RWPE2 (cell line): ENCODE data around the gene KRT9.
"Not testable (repeated sequence)": the region's sequence is repeated elsewhere in the genome, so short reads cannot be mapped to it uniquely, and the experiment has no call there.

Experiments used
- ATAC-seq: fragments of 200-7000 bp; cut with Tn5 transposase; 3 replicates; pipeline ENCODE4 v1.9.1; 2021; ENCODE audit warnings: low read depth
- DNase-seq: peaks from one replicate; pipeline ENCODE4 v3.0.0-alpha.2; 2020; ENCODE audit warnings: low spot score
- H3K27ac ChIP-seq: fragments of 450-650 bp; 2 replicates; pipeline ENCODE4 v1.5.1; 2017; ENCODE audit warnings: mild to moderate bottlenecking; ENCODE audit not compliant: poor library complexity, severe bottlenecking
- H3K27me3 ChIP-seq: fragments of 250-450 bp; sonication (Bioruptor Pico); 2 replicates; pipeline ENCODE4 v1.5.1; 2021; ENCODE audit warnings: mild to moderate bottlenecking, moderate library complexity; ENCODE audit not compliant: insufficient read depth, poor library complexity, severe bottlenecking
- H3K36me3 ChIP-seq: fragments of 250-450 bp; sonication (Bioruptor Pico); 2 replicates; pipeline ENCODE4 v1.5.1; 2020; ENCODE audit warnings: low read depth, mild to moderate bottlenecking, moderate library complexity
- H3K4me1 ChIP-seq: fragments of 250-450 bp; sonication (Bioruptor Pico); 2 replicates; pipeline ENCODE4 v1.5.1; 2021; ENCODE audit warnings: mild to moderate bottlenecking, moderate library complexity; ENCODE audit not compliant: insufficient read depth, poor library complexity, severe bottlenecking
- H3K4me3 ChIP-seq: fragments of 250-450 bp; sonication (Bioruptor Pico); 2 replicates; pipeline ENCODE4 v1.5.1; 2021; ENCODE audit warnings: mild to moderate bottlenecking, moderate library complexity; ENCODE audit not compliant: severe bottlenecking
- H3K9me3 ChIP-seq: fragments of 250-450 bp; sonication (Bioruptor Pico); 2 replicates; pipeline ENCODE4 v1.5.1; 2021; ENCODE audit warnings: mild to moderate bottlenecking, moderate library complexity; ENCODE audit not compliant: severe bottlenecking
- CTCF ChIP-seq: fragments of 450-650 bp; IDR thresholded peaks from one replicate; pipeline ENCODE4 v1.5.1; 2017; ENCODE audit warnings: mild to moderate bottlenecking, moderate library complexity; ENCODE audit not compliant: poor library complexity, severe bottlenecking

Gene KRT9

GRCh38 chr17:41547378-41547841, 24.4 kb downstream of the KRT9 start:
- H3K4me1 ChIP-seq, result peaks cover 25% of the 10 kb centered on the region
- no peak overlapping the region for H3K4me3 ChIP-seq
- no peak for TF ChIP-seq CTCF
- H3K9me3 ChIP-seq, result no peaks in the 10 kb centered on the region
- ATAC-seq (peak; percentile 40), DNase-seq (no peak)
- peak overlapping the region; percentile 74 for H3K27ac ChIP-seq
- no peaks in the 10 kb centered on the region for H3K36me3 ChIP-seq
- no peaks in the 10 kb centered on the region for H3K27me3 ChIP-seq

- ATAC-seq, result no peak
- Histone ChIP-seq H3K4me3 (no peak overlapping the region), H3K27ac (peak overlapping the region; percentile 74), H3K36me3 (no peaks in the 10 kb centered on the region), H3K4me1 (peaks cover 25% of the 10 kb centered on the region), H3K27me3 (no peaks in the 10 kb centered on the region), H3K9me3 (no peaks in the 10 kb centered on the region)
- DNase-seq, result no peak
- TF ChIP-seq CTCF, result no peak
These were observed 25.0 kb downstream of the KRT9 start for GRCh38 chr17:41546819-41547218.

- Histone ChIP-seq H3K4me3 (no peak overlapping the region), H3K36me3 (no peaks in the 10 kb centered on the region), H3K4me1 (peaks cover 30% of the 10 kb centered on the region), H3K27me3 (no peaks in the 10 kb centered on the region), H3K9me3 (no peaks in the 10 kb centered on the region), H3K27ac (no peak overlapping the region)
- DNase-seq (no peak), ATAC-seq (no peak)
- TF ChIP-seq CTCF, result no peak
These were observed 25.9 kb downstream of the KRT9 start for GRCh38 chr17:41545829-41546410.

GRCh38 chr17:41544935-41545334, 26.9 kb downstream of the KRT9 start:
- Histone ChIP-seq H3K4me1 (peaks cover 33% of the 10 kb centered on the region), H3K27ac (no peak overlapping the region), H3K4me3 (no peak overlapping the region), H3K27me3 (no peaks in the 10 kb centered on the region), H3K9me3 (no peaks in the 10 kb centered on the region), H3K36me3 (no peaks in the 10 kb centered on the region)
- ATAC-seq (no peak), DNase-seq (no peak)
- TF ChIP-seq CTCF, result no peak

- no peak overlapping the region for H3K27ac ChIP-seq
These were observed 27.4 kb downstream of the KRT9 start for GRCh38 chr17:41544491-41544892.

GRCh38 chr17:41542786-41543185, 29.1 kb downstream of the KRT9 start:
- not testable (repeated sequence) for H3K4me3 ChIP-seq, H3K9me3 ChIP-seq, H3K36me3 ChIP-seq, H3K27me3 ChIP-seq, ATAC-seq, H3K27ac ChIP-seq, DNase-seq
- H3K4me1 ChIP-seq, result peaks cover 26% of the 10 kb centered on the region

More at GRCh38 chr17:41544491-41544892, 27.4 kb downstream of the KRT9 start:
- Histone ChIP-seq H3K9me3 (no peaks in the 10 kb centered on the region), H3K36me3 (no peaks in the 10 kb centered on the region), H3K4me1 (peaks cover 29% of the 10 kb centered on the region), H3K4me3 (no peak overlapping the region), H3K27me3 (no peaks in the 10 kb centered on the region)
- ATAC-seq (no peak), DNase-seq (no peak)
- no peak for TF ChIP-seq CTCF
